Esophagus squamous epithelium (tissue), 5 donors: Measurements from ENCODE around the gene STK35. TPM values are rescaled to one million over a fixed set of nuclear protein-coding genes. Genes with fewer than 3 reads are reported as not detected.

ENCODE experiments used
- DNase-seq: peaks from one replicate; lab custom pipeline; 2025; lab: John Stamatoyannopoulos, UW
- H3K27ac ChIP-seq, 4 donors: fragments of 200-600 bp; sonication (generic); one replicate each; pipeline ENCODE4 v1.5.1; 2016 to 2019; ENCODE audit warnings: mild to moderate bottlenecking in 1 of 4
- H3K27me3 ChIP-seq, 4 donors: fragments of 200-600 bp; sonication (generic); 1 replicate in 3 of 4; 2 replicates in 1 of 4; pipeline versions ENCODE4 v1.5.1 to v1.6.0; 2017 to 2021; ENCODE audit warnings: antibody characterized with exemption in 1 of 4
- H3K36me3 ChIP-seq, 3 donors: fragments of 200-600 bp; sonication (generic); one replicate each; pipeline ENCODE4 v1.5.1; 2016 to 2019
- H3K4me1 ChIP-seq, 3 donors: fragments of 200-600 bp; sonication (generic); one replicate each; pipeline ENCODE4 v1.5.1; 2017 to 2019
- H3K4me3 ChIP-seq, 4 donors: fragments of 200-600 bp; sonication (generic); 1 replicate in 3 of 4; 2 replicates in 1 of 4; pipeline ENCODE4 v1.5.1; 2016 to 2019; ENCODE audit warnings: mild to moderate bottlenecking in 2 of 4, moderate library complexity in 1 of 4
- H3K9me3 ChIP-seq, 3 donors: fragments of 200-600 bp; sonication (generic); one replicate each; pipeline ENCODE4 v1.5.1; 2016 to 2019
- CTCF ChIP-seq, 6 experiments: fragments of 450-650 bp in 4 of 6; fragments of 200-600 bp in 2 of 6; sonication (generic) in 2 of 6; IDR thresholded peaks; one replicate each; pipeline ENCODE4 v1.5.1; 2016 to 2019; ENCODE audit warnings: antibody characterized with exemption in 6 of 6, mild to moderate bottlenecking in 4 of 6, moderate library complexity in 4 of 6
- POLR2A ChIP-seq, 4 donors: fragments of 450-650 bp; IDR thresholded peaks; one replicate each; pipeline ENCODE4 v1.6.1; 2017; ENCODE audit warnings: antibody characterized with exemption in 4 of 4, mild to moderate bottlenecking in 4 of 4, moderate library complexity in 3 of 4
- whole genome bisulfite sequencing, 2 donors: methylation state at CpG; one replicate each; pipeline ENCODE4 v1.1.5; 2018; 5-methylcytosine and 5-hydroxymethylcytosine counted together
- intact Hi-C: fragments of 100-400 bp; cut with DNase I; formaldehyde crosslinking; loops from one replicate; pipeline ENCODE4 v1.15.0; 2022
- total RNA-seq, 4 donors: library from RNA; depleted of rRNA; stranded (reverse); fragments of >200 nt; gene quantifications; one replicate each; pipeline ENCODE4 v1.1.0, GENCODE V29; 2016
- donor health status: DM: yes; HTN: yes; CAD: no.

The STK35 gene
- 10 to 100 TPM; 20.8 to 31.1 (median 26.1) TPM for total RNA-seq

GRCh38 chr20:2101057-2101864 is at the start of gene STK35:
TSS of gene STK35 (plus strand) at chr20:2101827. CDS start at chr20:2101882, 55 bp downstream.
- WGBS, 2 donors: 0 to 1% methylated on average over 6 to 13 of the region's 32 CpGs
- Histone ChIP-seq H3K27me3 (no peaks in the 10 kb centered on the region), H3K36me3 (peaks cover 0 to under 1% (median 0%) of the 10 kb centered on the region in 3 donors), H3K4me3 (peak within 1 kb of the TSS; percentile 81 to 93 (median 85)), H3K27ac (peak within 1 kb of the TSS; percentile 96 to 100 (median 99)), H3K9me3 (no peaks in the 10 kb centered on the region), H3K4me1 (peaks cover 8 to 39% (median 29%) of the 10 kb centered on the region in 3 donors)
- no peak for DNase-seq
- intact Hi-C loops: no loop called here
- TF ChIP-seq CTCF (IDR thresholded peaks at IDR 0.05) (no peak), POLR2A (IDR thresholded peaks at IDR 0.05) (no peak)

GRCh38 chr20:2051946-2052345 is 49.7 kb upstream of the STK35 start:
- H3K36me3 ChIP-seq: no peaks in the 10 kb centered on the region
- TF ChIP-seq CTCF (IDR thresholded peaks at IDR 0.05) (no peak), POLR2A (IDR thresholded peaks at IDR 0.05) (no peak)
- 25 to 39% methylated on average over 2 of the region's 2 CpGs for WGBS, 2 donors
- intact Hi-C loops: no loop called here
- no peak overlapping the region for H3K4me3 ChIP-seq
- no peak for DNase-seq
- peaks cover 0 to 67% (median 0%) of the 10 kb centered on the region in 4 donors for H3K27me3 ChIP-seq
- H3K4me1 ChIP-seq: no peaks in the 10 kb centered on the region
- peaks cover 0 to 13% (median 6%) of the 10 kb centered on the region in 3 donors for H3K9me3 ChIP-seq
- no peak overlapping the region for H3K27ac ChIP-seq

GRCh38 chr20:2052741-2053140 is 48.9 kb upstream of the STK35 start:
- 33 to 70% methylated on average over 1 of the region's 1 CpG for WGBS, 2 donors
- H3K27me3 ChIP-seq: peaks cover 0 to 67% (median 0%) of the 10 kb centered on the region in 4 donors

GRCh38 chr20:2053615-2054014 is 48.0 kb upstream of the STK35 start:
- intact Hi-C loops: no loop called here
- Histone ChIP-seq H3K4me3 (no peak overlapping the region), H3K27me3 (peaks cover 0 to 67% (median 0%) of the 10 kb centered on the region in 4 donors), H3K27ac (no peak overlapping the region), H3K9me3 (peaks cover 0 to 13% (median 6%) of the 10 kb centered on the region in 3 donors), H3K4me1 (no peaks in the 10 kb centered on the region), H3K36me3 (no peaks in the 10 kb centered on the region)
- no peak for TF ChIP-seq POLR2A (IDR thresholded peaks at IDR 0.05)
- no peak for DNase-seq

More at GRCh38 chr20:2052741-2053140, 48.9 kb upstream of the STK35 start:
- no peaks in the 10 kb centered on the region for H3K4me1 ChIP-seq
- TF ChIP-seq POLR2A (IDR thresholded peaks at IDR 0.05) (no peak), CTCF (IDR thresholded peaks at IDR 0.05) (no peak)
- DNase-seq: no peak
- no peaks in the 10 kb centered on the region for H3K36me3 ChIP-seq
- no peak overlapping the region for H3K4me3 ChIP-seq
- H3K27ac ChIP-seq: no peak overlapping the region
- H3K9me3 ChIP-seq: peaks cover 0 to 13% (median 6%) of the 10 kb centered on the region in 3 donors
- intact Hi-C loops: no loop called here

GRCh38 chr20:2054911-2055310 is 46.7 kb upstream of the STK35 start:
- H3K9me3 ChIP-seq: peaks cover 0 to 13% (median 6%) of the 10 kb centered on the region in 3 donors
- intact Hi-C loops: no loop called here
- H3K36me3 ChIP-seq: no peaks in the 10 kb centered on the region
- peaks cover 0 to 55% (median 0%) of the 10 kb centered on the region in 4 donors for H3K27me3 ChIP-seq
- H3K27ac ChIP-seq: no peak overlapping the region
- DNase-seq: no peak
- TF ChIP-seq POLR2A (IDR thresholded peaks at IDR 0.05): no peak
- TF ChIP-seq CTCF (IDR thresholded peaks at IDR 0.05): no peak
- H3K4me1 ChIP-seq: no peaks in the 10 kb centered on the region
- H3K4me3 ChIP-seq: no peak overlapping the region
